Neural progenitor cell (in vitro differentiated cells): ENCODE results near the gene C6orf132.

ENCODE experiments used
- EZH2 ChIP-seq: fragments of 200-600 bp; sonication (generic); IDR thresholded peaks from 2 replicates; pipeline ENCODE4 v1.6.1; 2017; ENCODE audit warnings: antibody characterized with exemption, mild to moderate bottlenecking, moderate library complexity
- EZH2phosphoT487 ChIP-seq: fragments of 200-600 bp; sonication (generic); IDR thresholded peaks from 2 replicates; pipeline ENCODE4 v1.6.1; 2017; ENCODE audit warnings: antibody characterized with exemption
- TF ChIP-seq, protein P1 (sequence below): fragments of 200-600 bp; sonication (generic); IDR thresholded peaks from 2 replicates; pipeline ENCODE4 v1.5.1; 2017; ENCODE audit warnings: antibody characterized with exemption, mild to moderate bottlenecking

DNA sequence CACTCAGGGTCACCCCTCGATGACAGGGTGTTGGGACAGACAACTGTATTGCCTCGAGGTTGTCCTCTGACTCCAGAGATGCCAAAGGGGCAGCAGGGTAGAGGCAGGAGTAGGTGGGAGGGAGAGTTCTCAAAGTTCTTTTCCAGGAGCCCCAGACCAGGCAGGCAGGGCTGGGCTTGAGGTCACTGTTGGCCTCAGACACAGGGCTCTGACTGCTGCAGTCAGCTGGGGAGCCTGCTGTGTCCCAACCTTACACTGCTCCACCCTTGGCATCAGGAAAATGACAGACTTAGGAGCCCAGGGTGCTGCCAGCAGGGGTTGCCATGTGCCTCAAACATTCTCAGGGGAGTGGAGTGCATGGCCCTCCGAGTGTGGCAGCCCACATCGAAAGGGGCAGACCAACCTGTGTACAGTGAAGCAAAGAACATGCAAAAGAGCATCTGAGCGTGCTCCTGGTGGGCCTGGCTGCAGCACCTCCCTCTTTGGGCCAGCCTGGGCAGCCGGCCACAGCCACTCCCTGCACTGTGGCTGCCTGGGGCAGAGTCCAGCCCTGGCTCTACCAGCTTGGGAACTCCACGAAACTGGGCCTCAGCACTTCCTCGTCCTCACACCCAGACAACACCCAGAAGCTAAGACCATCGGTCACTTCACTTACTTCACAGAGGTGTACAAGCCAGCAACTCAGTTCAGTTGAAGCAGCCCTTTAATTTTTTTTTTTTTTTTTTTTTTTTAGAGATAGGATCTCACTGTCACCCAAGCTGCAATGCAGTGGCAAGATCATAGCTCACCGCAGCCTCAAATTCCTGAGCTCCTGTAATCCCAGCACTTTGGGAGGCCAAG is 24.0 kb downstream of the C6orf132 start:
- TF ChIP-seq, protein P1, sequence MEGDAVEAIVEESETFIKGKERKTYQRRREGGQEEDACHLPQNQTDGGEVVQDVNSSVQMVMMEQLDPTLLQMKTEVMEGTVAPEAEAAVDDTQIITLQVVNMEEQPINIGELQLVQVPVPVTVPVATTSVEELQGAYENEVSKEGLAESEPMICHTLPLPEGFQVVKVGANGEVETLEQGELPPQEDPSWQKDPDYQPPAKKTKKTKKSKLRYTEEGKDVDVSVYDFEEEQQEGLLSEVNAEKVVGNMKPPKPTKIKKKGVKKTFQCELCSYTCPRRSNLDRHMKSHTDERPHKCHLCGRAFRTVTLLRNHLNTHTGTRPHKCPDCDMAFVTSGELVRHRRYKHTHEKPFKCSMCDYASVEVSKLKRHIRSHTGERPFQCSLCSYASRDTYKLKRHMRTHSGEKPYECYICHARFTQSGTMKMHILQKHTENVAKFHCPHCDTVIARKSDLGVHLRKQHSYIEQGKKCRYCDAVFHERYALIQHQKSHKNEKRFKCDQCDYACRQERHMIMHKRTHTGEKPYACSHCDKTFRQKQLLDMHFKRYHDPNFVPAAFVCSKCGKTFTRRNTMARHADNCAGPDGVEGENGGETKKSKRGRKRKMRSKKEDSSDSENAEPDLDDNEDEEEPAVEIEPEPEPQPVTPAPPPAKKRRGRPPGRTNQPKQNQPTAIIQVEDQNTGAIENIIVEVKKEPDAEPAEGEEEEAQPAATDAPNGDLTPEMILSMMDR: no peak
- TF ChIP-seq EZH2phosphoT487: no peak
- TF ChIP-seq EZH2: no peak
